GM18858 (cell line): ENCODE data around the gene BCAN.
"Not testable (repeated sequence)": the region's sequence is repeated elsewhere in the genome, so short reads cannot be mapped to it uniquely, and the experiment has no call there.

ENCODE experiments used
- ATAC-seq: cut with Tn5 transposase; IDR thresholded peaks from one replicate; pipeline ENCODE4 v1.9.1; 2021; ENCODE audit not compliant: unreplicated experiment

The BCAN gene

GRCh38 chr1:156641761-156642264 is at the start of gene BCAN:
BCAN (plus strand) TSS chr1:156642117; CDS start chr1:156646055, 3,938 bp downstream.
- ATAC-seq, result no peak

GRCh38 chr1:156592158-156592909 is 49.6 kb upstream of the BCAN start:
- ATAC-seq, result no peak

- ATAC-seq, result no peak
Observed at GRCh38 chr1:156592910-156593660, 48.8 kb upstream of the BCAN start.

GRCh38 chr1:156593661-156593989 is 48.3 kb upstream of the BCAN start:
- no peak for ATAC-seq

- no peak for ATAC-seq
Observed at GRCh38 chr1:156594190-156594589, 47.7 kb upstream of the BCAN start.

- no peak for ATAC-seq
Observed at GRCh38 chr1:156595016-156595415, 46.9 kb upstream of the BCAN start.

GRCh38 chr1:156596426-156596825 is 45.5 kb upstream of the BCAN start:
- ATAC-seq, result no peak

- ATAC-seq, result no peak
Observed at GRCh38 chr1:156598125-156598524, 43.8 kb upstream of the BCAN start.

- ATAC-seq, result no peak
Observed at GRCh38 chr1:156598731-156599432, 43.0 kb upstream of the BCAN start.

- ATAC-seq, result no peak
Observed at GRCh38 chr1:156599811-156600210, 42.1 kb upstream of the BCAN start.

- no peak for ATAC-seq
Observed at GRCh38 chr1:156600733-156601121, 41.2 kb upstream of the BCAN start.

- no peak for ATAC-seq
Observed at GRCh38 chr1:156601122-156601830, 40.6 kb upstream of the BCAN start, which contains the start of gene GPATCH4. GPATCH4 (minus strand) TSS chr1:156601479.

- ATAC-seq, result no peak
Observed at GRCh38 chr1:156601892-156602291, 40.0 kb upstream of the BCAN start.

GRCh38 chr1:156602557-156602993 is 39.3 kb upstream of the BCAN start:
- no peak for ATAC-seq

- ATAC-seq, result not testable (repeated sequence)
Observed at GRCh38 chr1:156607344-156607743, 34.6 kb upstream of the BCAN start.

- no peak for ATAC-seq
Observed at GRCh38 chr1:156608036-156608674, 33.8 kb upstream of the BCAN start.

GRCh38 chr1:156608981-156609380 is 32.9 kb upstream of the BCAN start:
- ATAC-seq, result no peak

- not testable (repeated sequence) for ATAC-seq
Observed at GRCh38 chr1:156610072-156610471, 31.8 kb upstream of the BCAN start.

- no peak for ATAC-seq
Observed at GRCh38 chr1:156612666-156613065, 29.3 kb upstream of the BCAN start.

- ATAC-seq, result no peak
Observed at GRCh38 chr1:156615946-156616345, 26.0 kb upstream of the BCAN start.
